HG02943 (cell line): Measurements from ENCODE around the gene HMOX2.

Experiments
- ATAC-seq: cut with Tn5 transposase; IDR thresholded peaks from one replicate; pipeline ENCODE4 v1.9.1; 2021; ENCODE audit warnings: mild to moderate bottlenecking, low read depth, moderate library complexity; ENCODE audit not compliant: unreplicated experiment

HMOX2 gene

DNA sequence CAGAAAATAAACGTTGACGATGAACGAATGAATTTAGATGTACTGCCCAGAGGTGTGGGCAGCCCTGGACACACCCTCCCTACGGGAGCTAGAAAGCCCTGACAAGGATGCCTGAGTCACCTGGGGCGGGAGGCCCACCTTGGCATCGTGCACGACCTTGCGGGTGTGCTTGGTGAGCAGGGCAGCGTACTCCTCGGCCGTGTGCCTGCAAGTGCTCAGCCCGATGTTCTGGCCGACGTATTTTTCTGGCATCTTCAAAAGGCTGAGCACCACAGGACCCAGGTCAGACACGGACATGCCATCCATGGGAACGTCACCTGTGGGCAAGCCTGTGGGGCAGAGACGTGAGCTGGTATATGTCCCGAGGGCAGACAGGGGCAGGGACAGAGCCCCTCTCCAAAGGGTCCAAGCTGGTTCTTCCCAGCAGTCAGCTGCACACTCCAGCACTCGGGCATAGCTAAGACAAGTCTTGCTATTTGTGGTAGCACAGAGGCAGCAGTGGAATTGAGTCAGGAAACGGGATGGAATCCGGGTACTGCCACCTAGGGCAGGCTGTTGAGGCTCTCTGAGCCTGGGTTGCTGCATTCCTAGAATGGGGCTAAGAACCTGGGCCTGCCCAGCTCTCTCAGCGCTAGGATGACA, 12.6 kb upstream of the HMOX2 start:
- no peak for ATAC-seq

DNA sequence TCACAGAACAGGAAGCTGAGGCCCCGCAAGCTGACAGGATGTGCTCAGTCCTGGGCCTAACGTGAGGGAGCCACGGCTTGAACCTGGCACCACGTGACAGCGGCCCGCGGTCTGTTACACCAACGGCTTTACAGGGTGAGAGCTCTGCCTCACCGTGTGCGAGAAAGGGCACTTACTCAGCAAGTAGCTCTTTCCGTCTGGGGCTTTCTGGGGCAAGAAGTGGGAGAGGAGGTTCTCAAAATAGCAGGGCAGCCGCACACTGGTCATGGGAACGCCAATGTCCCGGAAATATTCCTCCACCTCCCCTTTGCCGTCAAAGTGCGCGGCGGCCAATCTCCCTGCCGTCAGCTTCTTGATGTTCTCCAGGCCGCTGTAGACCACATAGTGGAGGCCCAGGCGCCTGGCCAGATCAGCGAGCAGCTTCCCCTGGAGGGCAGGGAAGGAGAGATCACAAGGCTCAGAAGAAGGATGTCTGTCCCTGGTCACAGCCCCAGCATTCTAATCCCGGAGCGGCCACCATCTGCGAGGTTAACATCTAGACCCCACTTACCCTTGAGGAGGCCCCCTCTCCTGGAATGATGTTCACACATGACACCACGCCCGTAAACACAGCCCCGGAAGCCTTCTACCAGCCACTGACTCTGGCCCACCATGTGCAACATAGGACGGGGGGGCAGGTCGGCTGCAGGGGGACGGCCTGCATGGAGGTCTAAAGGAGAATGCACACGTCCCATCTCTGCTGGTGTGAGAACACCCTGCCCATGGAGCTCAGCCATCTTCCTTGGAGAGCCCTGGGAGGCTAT, 10.0 kb upstream of the HMOX2 start:
- no peak for ATAC-seq

DNA sequence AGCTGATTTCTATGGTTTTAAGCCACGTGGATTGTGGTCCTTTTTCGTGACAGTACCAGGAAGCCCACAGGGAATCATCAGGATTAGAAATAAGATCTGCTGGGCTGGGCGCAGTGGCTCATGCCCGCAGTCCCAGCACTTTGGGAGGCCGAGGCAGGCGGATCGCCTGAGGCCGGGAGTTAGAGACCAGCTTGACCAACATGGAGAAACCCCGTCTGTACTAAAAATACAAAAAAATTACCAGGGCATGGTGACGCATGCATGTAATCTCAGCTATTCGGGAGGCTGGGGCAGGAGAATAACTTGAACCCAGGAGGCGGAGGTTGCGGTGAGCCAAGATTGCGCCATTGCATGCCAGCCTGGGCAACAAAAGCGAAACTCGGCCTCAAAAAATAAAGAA, 8.3 kb upstream of the HMOX2 start:
- no peak for ATAC-seq

DNA sequence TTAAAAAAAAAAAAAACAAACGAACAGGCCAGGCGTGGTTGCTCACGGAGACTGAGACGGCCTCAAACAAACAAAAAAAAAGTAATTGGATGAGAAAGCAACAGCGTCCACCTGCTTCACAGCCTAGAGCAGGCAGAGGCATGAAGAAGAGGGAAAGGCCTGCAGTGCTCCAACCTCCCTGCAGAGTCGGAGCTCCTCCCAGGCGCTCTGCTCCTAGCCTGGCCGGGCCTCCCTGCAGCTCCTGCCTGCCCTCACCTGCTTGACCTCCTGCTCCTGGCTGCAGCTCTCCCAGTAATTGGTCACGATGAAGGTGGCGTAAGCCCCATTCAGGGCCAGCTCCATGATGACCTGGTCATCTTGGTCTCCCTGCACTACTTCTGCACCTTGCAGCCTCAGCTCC, 7.2 kb upstream of the HMOX2 start:
- ATAC-seq = no peak

DNA sequence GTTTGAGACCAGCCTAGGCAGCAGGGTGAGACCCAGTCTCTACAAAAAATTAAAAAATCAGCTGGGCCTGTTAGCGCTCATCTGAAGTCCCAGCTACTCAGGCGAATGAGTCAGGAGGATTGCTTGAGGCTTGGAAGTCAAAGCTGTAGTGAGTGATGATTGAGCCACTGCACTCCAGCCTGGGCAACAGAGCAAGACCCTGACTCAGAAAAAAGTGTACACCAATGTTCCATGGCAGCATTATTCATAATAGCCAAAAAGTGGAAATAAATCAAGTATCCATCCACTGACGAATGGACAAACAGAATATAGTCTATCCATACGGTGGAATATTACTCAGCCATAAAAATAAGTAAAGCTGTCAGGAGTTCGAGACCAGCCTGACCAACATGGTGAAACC, 4.3 kb upstream of the HMOX2 start:
- no peak for ATAC-seq

DNA sequence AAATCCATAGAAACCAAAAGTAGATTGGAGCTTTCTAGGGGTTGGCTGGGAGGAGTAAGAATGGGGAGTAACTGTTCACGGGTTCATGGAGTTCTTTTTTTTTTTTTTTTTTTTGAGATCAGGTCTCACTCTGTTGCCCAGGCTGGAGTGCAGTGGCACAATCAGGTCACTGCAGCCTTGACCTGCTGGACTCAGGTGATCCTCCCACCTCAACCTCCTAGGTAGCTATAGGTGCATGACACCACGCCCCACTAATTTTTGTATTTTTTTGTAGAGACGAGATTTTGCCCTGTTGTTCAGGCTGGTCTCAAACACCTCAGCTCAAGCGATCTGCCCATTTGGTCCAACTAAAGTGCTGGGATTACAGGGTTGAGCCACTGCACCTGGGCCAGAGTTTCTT, 3.3 kb upstream of the HMOX2 start:
- no peak for ATAC-seq

DNA sequence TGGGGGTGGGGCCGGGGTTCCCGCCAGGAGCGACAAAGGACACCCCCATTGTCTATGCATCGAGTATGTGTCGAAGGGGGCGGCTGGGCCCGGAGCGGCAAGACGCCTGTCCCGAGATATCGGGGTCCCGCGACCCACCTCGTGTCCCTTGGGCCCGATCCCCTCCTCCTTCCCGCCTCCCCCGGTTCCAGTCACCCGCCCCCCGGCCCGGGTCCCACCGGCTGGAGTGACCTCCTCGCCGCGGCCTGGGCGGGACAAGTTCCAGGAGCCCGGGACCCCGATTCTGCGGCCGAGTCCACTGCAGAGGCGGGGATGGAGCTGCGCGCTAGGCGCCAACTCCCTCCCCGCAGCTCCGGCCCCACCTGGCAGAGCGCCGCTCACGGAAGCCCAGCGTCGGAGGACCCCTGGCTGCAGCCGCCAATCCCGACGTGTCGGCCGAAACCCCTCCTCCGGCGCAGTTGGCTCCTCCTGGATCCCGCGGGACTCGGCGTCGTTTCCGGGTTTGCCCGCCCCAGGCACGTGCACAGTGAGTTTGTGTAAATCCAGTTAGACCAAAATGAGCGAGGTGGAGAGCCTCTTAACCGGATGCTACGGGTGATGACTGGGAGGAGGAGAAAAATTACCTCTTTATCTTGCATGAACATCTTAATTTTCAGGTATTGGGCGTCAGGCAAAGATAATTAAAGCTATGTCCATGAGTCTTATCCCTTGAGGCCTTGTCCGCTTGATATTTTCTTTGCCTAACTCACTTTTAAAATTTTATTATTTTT, 1.8 kb upstream of the HMOX2 start, which contains the start of gene NMRAL1:
TSS of gene NMRAL1 (minus strand) at position 434 of the 770 bp plus-strand sequence. CDS start 493 bp downstream, outside the sequence.
- ATAC-seq = no peak

DNA sequence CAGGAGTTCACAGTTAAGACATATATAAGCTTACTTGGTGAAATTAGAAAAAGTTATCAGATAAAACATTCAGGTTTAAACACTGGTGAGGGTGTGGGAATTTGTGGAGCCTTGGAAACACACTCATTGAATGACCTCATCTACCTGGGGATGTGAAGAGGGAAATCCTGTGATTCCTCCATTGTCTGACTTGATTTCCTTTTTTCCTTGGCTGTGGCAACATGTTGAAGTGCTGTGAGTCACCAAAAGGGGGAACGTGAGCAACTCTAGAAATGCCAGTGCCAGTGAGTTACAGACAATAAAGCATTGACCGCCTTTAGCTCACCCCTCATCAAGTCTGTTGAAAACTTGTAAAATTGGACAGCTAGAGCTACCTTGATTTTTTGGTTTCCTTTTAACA, 1.8 kb downstream of the HMOX2 start:
- ATAC-seq = no peak

DNA sequence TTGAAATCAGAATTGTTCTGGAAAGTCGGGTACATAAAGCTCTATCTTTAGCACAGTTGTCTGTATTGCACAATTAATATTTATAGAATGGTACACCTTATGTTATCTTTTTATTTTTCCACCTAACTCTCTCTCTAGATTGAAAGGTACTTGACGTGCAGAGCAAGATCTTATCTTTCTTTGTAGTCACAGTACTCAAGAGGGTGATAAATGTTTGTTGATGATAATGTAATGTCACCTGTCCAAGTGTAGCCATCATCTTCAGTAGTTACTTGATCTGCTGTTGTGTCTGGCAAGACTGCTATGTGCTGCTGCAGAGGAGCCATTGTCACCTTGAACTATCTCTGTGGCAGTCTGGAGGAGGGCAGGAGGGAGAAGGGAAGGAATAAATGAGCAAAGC, 5.3 kb downstream of the HMOX2 start:
- no peak for ATAC-seq

DNA sequence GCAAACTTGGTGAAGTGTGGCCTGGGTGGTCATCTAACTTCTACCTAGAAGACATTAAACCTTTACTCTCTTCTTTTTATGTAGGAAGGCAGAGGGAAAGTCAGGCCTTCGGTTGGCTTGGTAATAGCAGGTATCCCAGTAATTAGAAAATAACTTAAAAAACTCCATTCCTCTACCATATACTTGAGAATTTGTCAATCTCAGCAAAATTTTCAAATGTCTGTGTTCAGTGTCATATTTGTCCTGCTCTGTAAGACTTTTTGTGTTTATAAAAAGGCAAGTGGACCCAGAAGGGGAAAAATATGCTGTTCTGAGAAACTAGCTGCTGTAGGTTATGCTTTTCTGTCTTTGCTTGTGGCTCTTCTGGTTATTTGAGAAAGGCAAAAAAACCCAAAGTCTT, 5.8 kb downstream of the HMOX2 start:
- no peak for ATAC-seq

DNA sequence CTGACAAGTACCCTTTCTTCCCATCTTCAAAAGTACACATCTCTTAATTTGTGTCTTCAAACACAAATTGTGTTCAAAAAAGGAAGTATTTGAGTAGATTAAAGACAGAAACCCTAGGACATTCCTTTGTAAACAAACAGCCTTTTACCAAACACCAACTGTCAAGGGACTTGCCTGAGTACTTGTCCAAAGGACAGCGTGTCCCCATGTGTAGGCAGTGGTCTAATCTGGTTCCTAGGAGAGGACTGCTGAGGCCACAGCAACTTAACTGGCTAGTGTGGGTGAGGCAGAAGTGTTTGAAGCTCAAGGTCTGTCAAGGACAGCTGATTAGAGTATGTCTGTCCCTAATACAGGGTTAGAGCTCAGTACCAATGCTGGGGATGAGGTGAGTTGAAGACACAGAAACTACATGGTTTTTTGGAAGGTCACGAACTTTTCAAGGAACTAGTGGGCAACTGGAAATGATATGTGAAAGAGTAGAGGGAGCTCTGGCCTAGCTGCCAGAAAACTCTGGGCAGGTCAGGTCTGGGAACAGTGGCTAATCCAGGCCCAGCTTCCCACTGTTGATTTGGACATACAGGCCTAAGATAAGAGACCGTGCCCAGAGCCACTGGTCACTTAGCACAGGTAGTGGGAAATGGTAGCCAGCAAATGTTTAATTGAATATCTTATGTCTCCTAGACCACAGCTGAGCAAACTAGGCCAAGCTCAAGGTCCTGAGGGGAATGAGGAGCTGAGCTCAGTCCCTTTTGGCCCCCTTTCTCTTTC, 10.1 kb downstream of the HMOX2 start:
- ATAC-seq = no peak

DNA sequence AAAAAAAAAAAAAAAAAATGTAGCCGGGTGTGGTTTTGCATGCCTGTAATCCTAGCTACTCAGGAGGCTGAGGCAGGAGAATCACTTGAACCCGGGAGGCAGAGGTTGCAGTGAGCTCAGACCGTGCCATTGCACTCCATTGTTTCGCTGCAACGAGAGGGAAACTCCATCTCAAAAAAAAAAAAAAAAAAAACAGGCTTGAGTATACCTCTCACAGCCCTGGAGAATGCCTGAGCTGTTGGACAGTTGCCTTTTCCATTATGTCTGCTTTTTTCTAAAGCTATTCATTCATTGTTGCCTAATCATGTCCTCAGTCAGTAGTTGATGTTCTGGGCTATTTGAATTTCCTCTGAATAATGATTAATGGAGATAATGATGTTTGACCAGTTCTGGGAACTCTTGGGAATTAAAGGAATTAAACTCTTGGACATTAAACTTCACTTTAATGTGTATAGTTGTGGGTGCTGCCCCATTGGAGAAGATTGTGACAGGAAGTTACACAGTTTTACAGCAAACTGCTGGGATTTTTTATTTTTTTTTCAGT, 11.8 kb downstream of the HMOX2 start:
- no peak for ATAC-seq

DNA sequence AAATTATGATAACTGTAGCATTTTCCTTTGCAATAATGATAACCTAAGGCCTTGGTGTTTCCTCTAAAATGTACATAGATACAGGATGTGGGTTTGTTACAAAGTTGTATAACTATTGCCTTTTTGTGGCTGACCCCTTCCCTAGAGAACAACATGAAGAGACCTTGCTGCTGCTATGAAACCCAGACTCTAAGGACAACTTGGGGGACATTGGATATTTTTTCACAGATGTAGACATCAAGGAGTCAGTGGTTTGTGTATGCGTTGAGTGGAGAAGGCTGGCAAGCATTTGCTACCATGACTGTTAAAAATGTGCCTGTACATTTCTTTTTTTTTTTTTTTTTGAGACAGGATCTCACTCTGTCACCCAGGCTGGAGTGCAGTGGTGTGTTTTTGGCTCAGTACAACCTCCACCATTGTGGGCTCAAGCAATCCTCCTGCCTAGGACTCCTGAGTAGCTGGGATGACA, 12.3 kb downstream of the HMOX2 start:
- ATAC-seq = no peak

DNA sequence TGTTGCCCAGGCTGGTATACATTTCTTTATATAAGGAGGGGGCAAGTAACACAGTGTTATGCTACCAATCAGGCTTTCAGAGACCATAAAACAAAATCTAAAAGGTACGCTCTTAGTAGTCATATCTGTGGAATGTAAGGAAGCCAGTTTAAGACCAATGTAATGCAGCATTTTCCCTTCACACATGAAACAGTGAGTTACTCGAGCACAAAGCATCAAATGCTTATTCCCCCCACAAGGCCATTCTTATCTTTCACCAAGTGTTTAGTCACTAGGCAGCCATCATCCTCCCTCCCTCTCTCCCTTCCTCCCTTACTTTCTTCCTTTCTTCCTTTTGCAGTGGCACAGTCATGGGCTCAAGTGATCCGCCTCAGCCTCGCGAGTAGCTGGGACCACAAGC, 12.8 kb downstream of the HMOX2 start:
- ATAC-seq = no peak

DNA sequence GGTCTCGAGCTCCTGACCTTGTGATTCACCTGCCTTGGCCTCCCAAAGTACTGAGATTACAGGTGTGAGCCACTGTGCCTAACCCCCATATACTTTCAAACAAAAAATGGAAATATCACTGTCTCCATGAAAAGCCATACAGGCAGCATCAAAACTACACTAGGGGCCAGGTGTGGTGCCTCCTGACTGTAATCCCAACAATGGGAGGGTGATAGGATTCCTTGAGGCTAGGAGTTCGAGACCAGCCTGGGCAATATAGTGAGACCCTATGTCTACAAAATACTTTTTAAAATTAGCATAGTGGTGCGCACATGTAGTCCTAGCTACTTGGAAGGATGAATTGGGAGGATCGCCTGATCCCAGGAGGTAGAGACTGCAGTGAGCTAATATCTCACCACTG, 15.7 kb downstream of the HMOX2 start:
- ATAC-seq = no peak

DNA sequence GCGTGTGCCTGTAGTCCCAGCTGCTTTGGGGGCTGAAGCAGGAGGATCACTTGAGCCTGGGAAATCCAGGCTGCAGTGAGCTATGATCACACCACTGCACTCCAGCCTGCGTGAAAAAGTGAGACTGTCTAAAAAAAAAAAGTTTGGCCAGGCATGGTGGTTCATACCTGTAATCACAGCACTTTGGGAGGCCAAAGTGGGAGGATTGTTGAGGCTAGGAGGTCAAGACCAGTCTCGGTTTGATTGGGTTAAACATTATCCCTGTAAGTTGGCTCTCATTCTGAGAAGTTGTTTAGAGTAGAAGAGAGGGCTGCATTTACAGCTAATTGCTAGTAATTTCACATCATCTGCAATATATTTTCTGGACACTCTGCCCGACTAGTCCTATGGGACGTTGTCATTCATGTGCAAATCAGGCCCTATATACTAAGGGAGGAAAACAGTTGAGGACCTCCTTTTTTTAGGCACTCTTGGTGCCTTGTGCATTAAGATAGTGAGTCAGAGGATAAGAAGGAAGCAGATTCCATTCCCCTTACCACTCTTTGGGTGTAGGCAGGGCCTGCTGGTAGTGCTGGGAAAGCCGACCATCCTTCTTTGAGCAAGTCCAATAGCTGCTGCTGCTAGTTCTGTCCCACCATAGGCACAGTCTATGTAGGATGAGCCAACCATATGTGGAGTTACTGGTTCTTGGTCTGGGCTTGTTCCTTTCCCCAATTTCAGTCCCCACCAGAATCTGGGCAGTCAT, 18.7 kb downstream of the HMOX2 start:
- ATAC-seq = no peak

DNA sequence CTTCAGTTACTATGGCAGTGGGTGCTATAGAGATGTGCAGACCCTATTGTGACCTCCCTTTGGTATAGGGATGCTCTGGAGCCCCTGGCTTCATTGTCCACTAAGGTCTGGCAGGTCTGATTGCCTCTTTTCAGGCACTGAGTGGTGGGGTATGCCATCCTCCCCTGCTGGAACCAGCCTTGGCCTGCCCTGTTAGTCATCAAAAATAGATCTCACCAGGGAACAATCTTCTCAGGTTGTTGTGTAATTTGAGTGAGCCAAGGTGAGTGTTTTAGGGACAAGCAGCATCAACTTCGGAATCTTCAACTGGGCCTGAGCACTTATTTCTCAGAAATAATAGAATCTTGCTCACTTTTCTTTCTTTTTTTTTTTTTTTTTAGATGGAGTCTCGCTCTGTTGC, 19.6 kb downstream of the HMOX2 start:
- no peak for ATAC-seq

DNA sequence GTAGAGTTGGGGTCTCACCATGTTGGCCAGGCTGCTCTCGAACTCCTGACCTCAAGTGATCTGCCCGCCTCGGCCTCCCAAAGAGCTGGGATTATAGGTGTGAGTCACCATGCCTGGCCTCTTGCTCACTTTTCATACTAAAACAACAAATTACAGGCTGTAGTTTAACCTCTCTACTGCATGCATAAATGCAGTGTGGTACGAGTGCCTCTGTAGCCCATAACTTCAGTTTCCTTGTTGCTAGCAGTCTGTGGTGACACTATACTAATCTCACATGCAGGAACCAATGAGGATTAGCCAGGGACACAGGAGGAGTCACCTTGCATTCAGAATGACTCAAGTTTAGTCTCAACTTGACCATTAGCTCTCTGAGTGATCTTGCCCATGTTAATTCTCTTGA, 20.1 kb downstream of the HMOX2 start:
- ATAC-seq = no peak

DNA sequence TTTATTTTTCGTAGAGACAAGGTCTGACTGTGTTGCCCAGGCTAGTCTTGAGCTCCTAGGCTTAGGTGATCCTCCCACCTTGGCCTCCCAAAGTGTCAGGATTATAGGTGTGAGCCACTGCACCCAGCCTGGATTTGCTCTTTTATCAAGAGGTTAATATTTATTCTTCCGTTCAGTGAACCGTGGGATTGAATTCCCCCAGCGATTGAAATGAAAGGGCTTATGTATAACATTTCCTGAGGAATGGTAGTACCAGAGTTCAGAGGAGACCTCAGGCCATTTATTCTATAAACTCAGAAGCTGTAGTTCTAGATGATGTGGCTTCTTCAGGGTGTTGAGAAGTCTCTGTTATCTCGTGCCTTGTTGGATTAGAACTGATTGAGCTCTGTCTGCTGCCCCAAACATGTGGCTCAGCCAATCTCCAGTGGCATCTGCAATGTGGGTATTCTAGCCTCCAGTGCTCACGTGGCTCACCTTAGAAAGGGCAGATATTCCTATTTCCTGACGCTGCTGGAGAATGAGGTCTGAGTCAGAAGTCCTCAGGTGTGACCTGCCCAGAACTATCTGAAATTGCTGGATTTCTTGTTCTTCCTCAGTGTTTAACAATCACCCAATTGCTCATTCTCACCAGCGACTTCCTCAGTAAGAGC, 22.5 kb downstream of the HMOX2 start:
- no peak for ATAC-seq
